GM21825 (cell line): ENCODE data around the gene PPTC7.
"Not testable (repeated sequence)": the region's sequence is repeated elsewhere in the genome, so short reads cannot be mapped to it uniquely, and the experiment has no call there.

Experiments
- ATAC-seq: cut with Tn5 transposase; IDR thresholded peaks from one replicate; pipeline ENCODE4 v1.9.1; 2021; ENCODE audit warnings: mild to moderate bottlenecking, moderate library complexity; ENCODE audit not compliant: unreplicated experiment

PPTC7 gene

DNA sequence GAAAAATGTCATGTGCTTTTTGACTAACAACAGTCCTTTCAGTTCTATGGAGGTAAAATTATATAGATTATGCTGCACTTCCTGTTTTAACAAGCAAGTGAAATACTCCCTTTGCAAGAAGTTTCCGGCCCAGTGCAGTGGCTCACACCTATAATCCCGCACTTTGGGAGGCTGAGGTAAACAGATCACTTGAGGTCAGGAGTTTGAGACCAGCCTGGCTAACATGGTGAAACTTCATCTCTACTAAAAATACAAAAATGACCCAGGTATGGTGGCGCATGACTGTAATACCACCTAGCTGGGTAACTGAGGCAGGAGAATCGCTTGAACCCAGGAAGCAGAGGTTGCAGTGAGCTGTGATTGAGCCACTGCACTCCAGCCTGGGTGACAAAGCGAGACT lies 20.7 kb downstream of the PPTC7 start:
- ATAC-seq: peak; percentile 61

DNA sequence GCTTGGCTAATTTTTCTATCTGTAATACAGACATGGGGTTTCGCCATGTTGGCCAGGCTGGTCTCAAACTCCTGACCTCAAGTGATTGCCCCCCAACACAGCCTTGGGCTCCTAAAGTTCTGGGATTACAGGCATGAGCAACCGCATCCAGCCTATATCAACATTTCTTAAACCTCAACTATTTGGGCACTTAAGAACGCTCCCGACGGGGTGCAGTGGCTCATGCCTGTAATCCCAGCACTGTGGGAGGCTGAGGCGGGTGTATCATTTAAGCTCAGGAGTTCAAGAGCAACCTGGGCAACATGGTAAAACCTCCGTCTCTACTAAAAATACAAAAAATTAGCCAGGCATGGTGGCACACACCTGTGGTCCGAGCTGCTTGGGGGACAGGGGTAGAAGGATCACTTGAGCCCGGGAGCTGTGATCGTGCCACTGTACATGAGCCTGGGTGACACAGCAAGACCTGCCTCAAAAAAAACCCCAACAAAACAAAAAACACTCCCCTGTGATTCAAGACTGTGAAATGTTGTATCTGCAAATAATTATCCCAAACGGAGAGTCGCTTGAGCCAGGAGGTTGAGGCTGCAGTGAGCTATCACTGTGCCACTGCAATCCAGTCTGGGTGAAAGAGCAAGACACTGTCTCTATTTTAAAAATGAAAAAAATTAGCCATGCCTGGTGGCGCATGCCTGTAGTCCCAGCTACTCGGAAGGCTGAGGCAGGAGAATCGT lies 21.5 kb downstream of the PPTC7 start:
- no peak for ATAC-seq

DNA sequence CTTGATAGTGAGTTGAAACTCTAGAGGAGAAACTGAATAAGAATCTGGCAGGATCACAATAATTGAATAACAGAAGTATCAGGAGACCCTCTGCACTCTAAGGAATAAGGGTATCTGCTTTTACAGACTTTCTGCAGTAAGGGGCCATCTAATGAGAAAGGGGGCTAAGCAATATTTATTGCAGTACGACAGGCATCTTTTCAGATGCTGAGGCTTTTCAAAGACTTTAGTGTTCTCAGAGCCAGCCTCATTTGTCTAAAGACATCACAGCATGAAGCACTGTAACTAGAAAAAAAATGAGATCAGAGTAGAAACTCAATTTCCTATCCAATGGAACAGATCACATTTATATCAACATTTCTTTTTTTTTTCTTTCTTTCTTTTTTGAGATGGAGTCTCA lies 22.2 kb downstream of the PPTC7 start:
- no peak for ATAC-seq

DNA sequence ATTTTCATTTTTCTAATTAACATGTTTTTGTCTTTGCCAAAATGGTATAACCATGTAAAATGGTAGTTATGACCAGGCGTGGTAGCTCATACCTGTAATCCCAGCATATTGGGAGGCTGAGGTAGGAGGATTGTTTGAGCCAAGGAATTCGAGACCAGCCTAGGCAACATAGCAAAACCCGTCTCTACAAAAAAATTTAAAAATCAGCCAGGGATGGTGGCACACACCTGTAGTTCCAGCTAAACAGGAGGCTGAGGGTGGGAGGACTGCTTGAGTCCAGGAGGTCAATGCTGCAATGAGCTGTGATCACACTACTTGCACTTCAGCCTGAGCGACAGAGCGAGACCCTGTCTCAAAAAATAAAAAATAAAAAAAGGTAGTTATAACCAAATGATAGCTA lies 23.1 kb downstream of the PPTC7 start:
- no peak for ATAC-seq

DNA sequence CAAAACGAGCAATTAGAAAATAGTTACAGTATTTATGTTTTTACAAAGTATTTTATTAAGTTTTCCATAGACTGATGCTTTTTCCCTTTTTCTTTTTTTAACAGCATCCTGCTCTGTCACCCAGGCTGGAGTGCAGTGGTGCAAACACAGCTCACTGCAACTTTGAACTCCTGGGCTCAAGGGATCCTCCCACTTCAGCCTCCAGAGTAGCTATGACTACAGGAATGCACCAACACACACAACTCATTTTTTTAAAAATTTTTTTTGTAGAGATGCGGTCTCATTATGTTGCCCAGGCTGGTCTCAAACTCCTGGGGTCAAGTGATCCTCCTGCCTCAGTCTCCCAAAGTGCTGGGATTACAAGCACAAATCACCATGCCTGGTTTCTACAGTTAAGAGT lies 24.2 kb downstream of the PPTC7 start:
- not testable (repeated sequence) for ATAC-seq

DNA sequence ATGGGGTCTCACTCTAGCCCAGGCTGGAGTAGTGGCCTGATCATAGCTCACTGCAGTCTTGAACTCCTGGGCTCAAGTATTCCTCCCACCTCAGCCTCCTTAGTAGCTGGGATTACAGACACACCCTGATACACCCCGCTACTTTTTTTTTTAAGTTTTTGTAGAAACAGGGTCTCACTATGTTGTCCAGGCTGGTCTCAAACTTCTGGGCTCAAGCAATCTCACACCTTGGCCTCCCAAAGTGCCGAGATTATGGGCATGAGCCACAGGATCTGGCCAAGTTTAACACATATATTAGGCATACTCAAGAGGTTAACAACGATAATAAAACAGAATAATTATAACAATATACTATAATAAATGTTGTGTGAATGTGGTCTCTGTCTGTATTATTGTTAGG lies 25.8 kb downstream of the PPTC7 start:
- ATAC-seq: no peak

DNA sequence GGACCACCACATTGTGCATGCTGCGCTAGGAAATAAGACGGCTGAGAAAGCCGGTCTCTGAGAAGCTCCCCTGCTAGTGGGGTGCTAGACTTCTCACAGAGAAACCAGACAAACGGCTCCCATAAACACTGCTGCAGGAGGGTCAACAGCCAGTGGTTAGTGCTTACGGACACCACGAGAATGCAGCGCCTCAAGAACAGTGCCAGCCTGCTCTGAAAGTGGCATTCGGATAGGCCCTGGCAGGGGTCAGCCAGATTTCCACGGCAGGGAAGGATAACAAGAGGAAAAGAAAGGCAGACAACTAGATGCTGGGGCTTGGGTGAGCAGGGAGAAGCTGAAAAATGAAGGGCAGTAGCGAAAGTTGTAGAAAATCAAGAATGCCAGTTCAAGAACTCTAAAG lies 26.4 kb downstream of the PPTC7 start:
- no peak for ATAC-seq

DNA sequence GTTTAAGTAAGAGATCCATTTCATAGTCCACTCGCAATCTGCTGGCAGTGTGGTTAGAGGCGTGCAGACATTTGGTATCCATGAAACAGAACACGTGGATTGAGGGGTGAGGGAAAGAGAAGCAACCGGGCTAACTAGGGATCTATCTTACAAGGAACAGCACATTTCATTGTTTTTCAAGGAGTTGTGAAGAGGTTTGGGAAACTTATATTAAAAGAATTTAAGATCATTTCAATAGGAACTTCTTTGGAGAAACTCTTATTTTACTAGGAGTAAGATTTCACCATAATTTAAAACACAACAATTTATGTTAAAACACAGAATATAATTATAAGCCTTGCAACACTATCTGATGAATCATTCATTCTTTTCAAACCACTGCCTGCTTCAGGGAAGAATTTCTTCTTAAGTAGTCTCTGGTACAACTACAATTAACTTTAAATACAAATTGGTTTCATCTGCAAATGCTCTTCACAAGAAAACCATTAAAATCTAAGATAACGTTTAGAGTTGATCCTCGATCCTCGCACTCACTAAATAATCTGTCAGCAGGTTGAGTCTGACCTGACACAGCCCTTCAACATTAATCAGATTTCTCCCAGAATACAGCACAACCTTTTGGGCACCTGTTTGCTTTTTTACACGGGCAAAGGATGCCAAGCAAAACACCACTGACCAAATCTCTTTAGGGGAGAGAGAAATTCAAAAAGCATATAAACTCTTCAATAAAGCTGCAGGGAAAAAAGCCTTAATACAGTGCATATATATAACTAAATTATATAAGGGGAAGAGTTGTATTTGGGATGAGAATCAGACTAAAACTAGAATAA lies 27.3 kb downstream of the PPTC7 start:
- no peak for ATAC-seq

DNA sequence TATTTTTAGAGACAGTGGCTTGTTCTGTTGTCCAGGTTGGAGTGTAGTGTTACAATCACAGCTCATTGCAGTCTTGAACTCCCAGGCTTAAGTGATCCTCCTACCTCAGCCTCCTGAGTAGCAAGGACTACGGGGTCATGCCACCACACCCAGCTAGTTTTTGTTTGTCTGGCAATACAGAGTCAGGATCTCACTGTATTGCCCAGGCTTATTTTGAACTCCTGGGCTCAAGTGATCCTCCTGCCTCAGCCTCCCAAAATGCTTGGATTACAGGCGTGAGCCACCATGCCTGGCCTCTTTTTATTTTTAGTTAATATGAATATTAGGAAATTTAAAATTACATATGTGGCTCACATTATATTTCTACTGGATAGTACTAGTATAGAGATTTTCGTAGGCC lies 28.9 kb downstream of the PPTC7 start:
- ATAC-seq: no peak

DNA sequence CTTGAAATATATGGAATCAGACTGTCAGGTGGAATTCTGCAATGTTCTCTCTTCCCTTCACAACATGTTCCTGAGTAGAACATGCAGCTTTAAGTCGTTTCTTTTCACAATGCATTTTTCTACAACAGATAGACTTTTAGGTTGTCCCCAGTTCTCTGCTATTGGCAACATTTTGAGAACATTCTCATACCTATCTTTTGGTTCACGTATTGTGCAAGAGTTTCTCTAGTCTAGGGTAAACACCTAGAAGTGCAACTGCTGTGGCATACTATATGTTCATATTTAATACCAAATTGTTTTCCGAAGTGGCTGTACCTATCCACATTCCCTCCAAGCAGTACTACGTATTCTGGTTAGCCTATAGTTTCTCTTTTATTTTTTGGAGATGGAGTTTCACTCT lies 32.1 kb downstream of the PPTC7 start:
- no peak for ATAC-seq

DNA sequence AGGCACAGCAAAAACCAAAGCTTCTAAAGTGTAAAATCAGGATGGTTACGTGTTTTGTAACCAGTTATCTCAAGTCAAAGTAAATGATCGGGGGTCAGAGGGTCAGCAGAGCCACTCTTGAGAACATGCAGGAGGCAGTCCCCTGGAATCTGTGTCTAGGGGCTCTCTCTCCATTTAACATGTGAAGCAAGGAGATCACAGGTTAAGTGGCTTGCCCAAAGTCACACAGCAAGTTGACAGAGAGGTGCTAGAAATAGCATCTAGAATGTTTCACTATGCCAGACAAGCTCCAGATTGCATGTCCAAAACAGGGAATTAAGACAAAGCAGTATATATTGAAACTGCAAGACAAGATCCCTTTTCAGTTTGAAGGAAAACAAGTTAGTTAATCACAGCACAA lies 33.4 kb downstream of the PPTC7 start:
- ATAC-seq: no peak

DNA sequence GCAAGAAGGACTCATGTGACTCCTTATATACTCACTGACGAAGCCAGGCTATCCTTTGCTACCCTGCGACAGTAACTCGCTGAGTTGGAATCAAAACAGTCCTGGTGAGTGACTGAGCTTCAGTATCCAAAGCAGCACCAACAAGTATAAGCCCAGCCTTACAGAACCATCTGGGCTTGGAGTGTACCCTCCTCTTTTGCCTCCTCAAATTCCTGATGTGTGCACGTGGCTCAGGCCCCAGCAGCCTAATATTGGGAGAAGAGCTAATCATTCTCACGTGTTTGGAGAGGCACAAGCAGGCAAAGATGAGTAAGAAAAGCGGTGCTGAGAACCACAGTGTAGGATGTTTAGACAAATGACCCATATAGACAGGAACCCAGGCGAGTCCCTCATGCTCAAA lies 34.4 kb downstream of the PPTC7 start:
- ATAC-seq: no peak

DNA sequence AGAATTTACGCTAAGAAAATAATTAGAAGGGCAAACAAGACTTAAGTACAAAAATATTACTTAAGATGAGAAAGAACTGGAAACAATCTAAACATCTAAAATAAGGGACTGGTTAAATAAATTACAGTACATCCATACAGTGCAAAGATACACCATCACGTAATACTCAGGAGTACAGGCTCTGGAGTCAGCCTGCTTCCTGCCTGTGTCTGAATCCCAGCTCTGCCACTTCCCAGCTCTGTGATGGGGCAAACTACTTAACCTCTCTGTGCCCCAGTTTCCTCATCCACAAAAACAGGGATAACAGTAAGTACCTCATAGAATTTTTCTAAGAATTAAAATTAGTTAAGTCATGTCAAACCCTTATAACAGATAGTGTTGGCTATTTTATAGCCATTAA lies 36.0 kb downstream of the PPTC7 start:
- no peak for ATAC-seq

DNA sequence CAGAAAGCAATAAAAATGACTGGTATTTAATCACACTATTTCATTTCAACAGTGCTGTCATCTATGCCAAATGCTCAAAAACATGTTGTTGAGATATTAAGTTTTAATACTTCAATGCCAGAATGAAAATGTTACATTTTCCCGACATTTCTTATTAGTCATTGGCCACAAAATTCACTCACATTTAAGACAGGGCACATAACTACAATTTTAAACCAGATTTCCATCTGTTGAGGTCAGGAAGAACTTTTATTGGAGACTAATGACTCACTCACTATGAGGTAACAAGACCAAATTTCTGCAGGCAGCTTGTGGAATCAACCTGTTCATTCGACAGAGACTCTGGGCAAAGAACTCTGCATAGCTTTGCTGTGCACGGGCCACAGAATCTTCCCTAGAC lies 36.8 kb downstream of the PPTC7 start:
- no peak for ATAC-seq

DNA sequence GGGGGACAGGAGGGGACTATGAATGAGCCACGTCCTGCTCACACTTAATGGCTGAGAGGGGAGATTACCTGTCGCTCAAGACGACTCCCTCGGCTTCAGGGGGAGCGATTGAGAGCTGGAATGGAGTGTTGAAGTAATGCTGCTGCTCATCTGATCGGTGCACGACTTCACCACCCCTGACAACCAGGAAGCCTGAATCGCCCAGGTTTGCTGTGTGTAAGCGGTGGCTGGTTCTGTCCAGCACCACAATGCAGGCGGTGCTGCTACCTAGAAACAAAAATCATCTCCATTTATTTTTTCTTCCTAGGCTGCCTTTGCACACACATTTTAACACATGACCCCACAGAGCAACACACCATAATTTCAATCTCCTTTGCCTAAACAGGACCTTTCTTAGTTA lies 37.3 kb downstream of the PPTC7 start:
- ATAC-seq: no peak

DNA sequence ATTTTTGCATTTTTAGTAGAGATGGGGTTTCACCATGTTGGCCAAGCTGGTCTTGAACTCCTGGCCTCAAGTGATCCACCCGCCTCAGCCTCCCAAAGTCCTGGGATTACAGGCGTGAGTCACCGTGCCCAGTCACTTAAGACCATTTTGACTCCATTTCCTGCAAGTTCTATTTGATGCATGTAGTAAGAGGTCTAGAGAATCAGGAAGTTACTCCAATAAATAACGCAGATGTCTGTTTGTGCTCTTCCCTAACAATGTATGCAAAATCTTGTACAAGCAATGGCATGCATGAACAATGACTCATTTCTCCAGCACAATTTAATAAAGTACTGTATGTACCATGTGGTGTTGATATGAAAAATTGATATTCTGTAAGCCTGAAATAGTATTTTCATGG lies 37.9 kb downstream of the PPTC7 start:
- not testable (repeated sequence) for ATAC-seq

DNA sequence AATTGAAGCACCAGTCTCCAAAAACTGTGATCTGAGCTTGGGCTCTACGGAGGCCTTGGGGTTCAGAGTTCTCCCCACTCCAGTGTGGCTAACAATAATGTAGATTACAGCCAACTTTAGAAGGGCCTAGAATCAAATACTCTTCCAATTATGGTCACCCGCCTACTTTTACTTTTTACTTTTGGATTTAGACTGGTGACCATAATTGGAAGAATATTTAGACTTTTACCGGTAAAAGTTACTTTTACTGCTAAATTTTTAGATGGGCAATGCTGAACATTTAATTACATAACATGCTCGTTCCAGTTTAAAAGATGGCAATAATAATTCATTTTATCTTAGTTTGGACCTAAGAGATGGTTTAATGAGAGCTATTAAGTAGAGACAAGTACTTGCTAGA lies 39.2 kb downstream of the PPTC7 start:
- no peak for ATAC-seq

DNA sequence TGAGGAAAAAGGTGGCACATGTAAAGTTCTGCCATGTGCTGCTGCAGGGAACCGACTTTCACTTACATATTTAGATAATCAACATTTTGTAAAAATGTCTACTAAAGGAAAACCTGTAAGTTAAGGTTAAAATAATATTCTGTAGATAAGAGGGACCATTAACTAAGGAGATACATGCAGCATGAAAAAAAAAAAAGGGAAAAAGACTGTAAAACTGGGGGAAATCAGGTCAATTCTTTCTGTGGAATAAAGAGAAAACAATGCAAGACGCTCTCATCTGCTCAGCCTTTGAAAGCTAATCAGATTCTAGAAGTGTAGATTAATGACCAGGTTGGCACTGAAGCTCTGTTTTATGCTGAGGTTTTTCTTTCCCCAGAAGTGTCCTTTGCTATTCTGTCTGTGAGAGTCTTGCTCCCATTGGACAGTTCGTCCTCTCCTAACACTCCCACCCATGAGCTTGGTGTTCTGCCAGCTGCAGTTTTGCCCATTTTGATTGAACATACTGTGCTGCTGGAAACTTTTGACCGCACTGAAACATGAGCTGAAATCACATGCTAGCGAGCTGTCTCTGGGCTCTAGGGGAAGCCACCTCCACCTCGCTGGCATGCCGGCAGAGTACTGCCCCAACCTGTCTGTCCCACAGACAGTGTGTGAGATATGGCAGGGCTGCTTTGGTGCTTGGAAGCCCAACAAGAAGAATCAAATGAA lies 39.7 kb downstream of the PPTC7 start:
- no peak for ATAC-seq

DNA sequence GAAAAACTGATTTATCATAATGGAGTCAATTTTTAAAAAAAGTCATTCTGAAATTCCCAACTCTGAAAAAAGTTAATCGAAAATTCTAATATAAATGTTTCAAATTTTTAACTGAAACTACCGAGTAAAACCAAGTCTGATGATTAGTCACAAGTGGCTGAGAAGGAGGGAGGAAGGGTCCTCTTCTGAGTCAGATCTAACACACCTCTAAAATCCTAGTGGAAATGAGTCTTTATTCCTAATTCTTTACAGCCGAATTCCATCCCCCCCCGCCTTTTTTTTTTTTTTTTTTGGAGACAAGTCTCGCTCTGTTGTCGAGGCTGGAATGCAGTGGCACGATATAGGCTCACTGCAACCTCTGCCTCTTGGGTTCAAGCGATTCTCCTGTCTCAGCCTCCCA lies 43.1 kb downstream of the PPTC7 start:
- no peak for ATAC-seq

DNA sequence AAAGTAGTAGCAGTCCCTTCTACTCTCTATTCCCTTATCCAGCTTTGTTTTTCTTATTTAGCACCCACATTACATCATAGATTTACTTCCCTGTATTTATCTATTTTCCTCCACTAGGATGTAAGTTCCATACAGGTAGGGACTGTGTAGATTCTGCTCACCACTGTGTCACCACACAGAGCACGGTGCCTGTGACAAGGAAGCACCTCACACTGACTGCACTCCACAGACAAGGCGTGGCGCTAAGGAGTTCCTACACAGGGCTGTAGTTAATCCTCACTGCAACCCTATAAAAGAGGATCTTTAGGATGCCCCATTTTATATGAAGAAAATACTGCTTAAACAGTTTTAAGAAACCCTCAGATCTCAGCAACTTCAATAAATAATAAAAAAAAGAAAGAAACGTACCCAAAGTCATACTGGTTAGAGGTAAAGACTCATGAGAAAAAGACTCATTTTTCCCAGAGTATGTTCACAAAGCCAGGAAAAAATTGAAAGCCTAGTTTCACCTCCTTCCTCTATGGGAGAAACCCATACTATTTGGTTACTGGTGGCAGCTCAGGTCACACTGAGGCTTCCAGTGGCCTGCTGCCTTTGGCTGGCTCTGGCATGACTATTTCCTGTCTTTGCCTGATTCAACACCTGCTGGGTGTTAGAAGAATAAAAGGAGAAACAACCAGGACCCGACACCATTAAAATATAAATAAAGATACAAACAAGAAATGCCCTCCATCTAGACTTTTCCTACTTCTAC lies 44.1 kb downstream of the PPTC7 start:
- ATAC-seq: no peak
